ENCODE measurements around the gene COG1.
A peak's percentile ranks its signal among the peaks of the same experiment; 100 is the strongest.

The COG1 gene

DNA sequence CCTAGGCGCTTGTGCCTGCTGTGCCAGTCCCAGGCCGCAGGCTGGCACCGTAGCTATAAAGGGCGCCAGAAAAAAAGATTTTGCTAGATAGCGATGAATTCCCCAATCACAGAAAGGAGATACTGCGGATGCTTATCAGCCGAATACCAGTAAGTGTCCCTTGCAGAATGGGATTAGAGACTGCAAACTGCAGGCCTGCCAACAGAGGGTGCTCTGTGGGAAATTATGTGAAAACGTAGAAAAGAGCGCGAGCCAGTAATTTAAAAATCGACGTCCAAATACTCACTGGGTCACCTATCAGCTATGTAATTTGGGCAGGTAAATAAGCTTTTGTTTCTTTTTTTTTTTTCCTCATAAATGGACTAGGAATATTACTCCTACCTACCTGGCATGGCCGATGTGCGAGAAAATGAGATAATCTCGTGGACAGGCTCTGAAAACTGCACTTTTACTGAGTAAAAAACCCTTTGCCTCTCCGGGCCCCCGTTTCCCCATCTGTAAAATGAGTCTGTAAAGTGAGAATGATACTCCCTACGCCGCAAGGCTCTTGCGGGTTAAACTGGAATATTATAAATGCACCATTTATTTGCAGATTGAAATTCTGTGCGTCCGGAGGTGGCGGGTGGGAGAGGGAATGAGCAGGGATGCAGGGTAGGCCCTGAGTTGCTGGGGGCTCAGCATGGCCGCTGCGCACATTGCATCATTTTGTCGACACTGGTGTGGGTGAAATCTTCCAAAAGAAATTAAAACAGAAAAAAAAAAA, 1.2 kb upstream of the COG1 start:
- Histone ChIP-seq H3K4me1 (ENCODE audit: insufficient read depth, low read length, severe bottlenecking) (peaks cover 33% of the 10 kb centered on the region), H3K36me3 (ENCODE audit: insufficient read depth, low read length) (peaks cover 4% of the 10 kb centered on the region; the same call in 1 of the 2 replicates), H3K79me2 (ENCODE audit: insufficient read depth, low read length) (no peaks in the 10 kb centered on the region), H3K9ac (ENCODE audit: low read length) (peak overlapping the region; percentile 87), H2AFZ (ENCODE audit: low read length) (no peak overlapping the region), H3K27ac (ENCODE audit: low read depth, low read length, poor library complexity, severe bottlenecking) (peak overlapping the region; percentile 85), H3K9me3 (ENCODE audit: low read length) (no peaks in the 10 kb centered on the region), H4K20me1 (ENCODE audit: insufficient read depth, low read length) (no peaks in the 10 kb centered on the region), H3F3A (ENCODE audit: insufficient read depth, low read length) (no peaks in the 10 kb centered on the region), H3K4me3 (ENCODE audit: low read depth, low read length, poor library complexity, severe bottlenecking) (peak overlapping the region; percentile 99), H3K9me2 (ENCODE audit: low read depth, low read length) (no peaks in the 10 kb centered on the region), H3K27me3 (ENCODE audit: insufficient read depth, low read length) (no peaks in the 10 kb centered on the region), H3K4me2 (ENCODE audit: low read length) (peak overlapping the region; percentile 94)
- TF ChIP-seq EZH2 (IDR thresholded peaks at IDR 0.05; ENCODE audit: borderline replicate concordance, low read length) (no peak), CTCF (IDR thresholded peaks at IDR 0.05; ENCODE audit: low read length) (peak; percentile 87)

- Histone ChIP-seq H3K4me1 (ENCODE audit: insufficient read depth, low read length, severe bottlenecking) (peaks cover 33% of the 10 kb centered on the region), H3K4me3 (ENCODE audit: low read depth, low read length, poor library complexity, severe bottlenecking) (peak overlapping the region; percentile 99), H3K9me3 (ENCODE audit: low read length) (no peaks in the 10 kb centered on the region), H3K79me2 (ENCODE audit: insufficient read depth, low read length) (no peaks in the 10 kb centered on the region), H3K9ac (ENCODE audit: low read length) (peak overlapping the region; percentile 87), H3K27ac (ENCODE audit: low read depth, low read length, poor library complexity, severe bottlenecking) (peak overlapping the region; percentile 85), H3K36me3 (ENCODE audit: insufficient read depth, low read length) (peaks cover 11% of the 10 kb centered on the region), H3K9me2 (ENCODE audit: low read depth, low read length) (no peaks in the 10 kb centered on the region), H3K27me3 (ENCODE audit: insufficient read depth, low read length) (no peaks in the 10 kb centered on the region), H2AFZ (ENCODE audit: low read length) (no peak overlapping the region), H3K4me2 (ENCODE audit: low read length) (peak overlapping the region; percentile 94), H4K20me1 (ENCODE audit: insufficient read depth, low read length) (no peaks in the 10 kb centered on the region), H3F3A (ENCODE audit: insufficient read depth, low read length) (no peaks in the 10 kb centered on the region)
- TF ChIP-seq EZH2 (IDR thresholded peaks at IDR 0.05; ENCODE audit: borderline replicate concordance, low read length) (no peak), CTCF (IDR thresholded peaks at IDR 0.05; ENCODE audit: low read length) (no peak)
Observed at GRCh38 chr17:73192206-73192893, 505 bp upstream of the COG1 start.

DNA sequence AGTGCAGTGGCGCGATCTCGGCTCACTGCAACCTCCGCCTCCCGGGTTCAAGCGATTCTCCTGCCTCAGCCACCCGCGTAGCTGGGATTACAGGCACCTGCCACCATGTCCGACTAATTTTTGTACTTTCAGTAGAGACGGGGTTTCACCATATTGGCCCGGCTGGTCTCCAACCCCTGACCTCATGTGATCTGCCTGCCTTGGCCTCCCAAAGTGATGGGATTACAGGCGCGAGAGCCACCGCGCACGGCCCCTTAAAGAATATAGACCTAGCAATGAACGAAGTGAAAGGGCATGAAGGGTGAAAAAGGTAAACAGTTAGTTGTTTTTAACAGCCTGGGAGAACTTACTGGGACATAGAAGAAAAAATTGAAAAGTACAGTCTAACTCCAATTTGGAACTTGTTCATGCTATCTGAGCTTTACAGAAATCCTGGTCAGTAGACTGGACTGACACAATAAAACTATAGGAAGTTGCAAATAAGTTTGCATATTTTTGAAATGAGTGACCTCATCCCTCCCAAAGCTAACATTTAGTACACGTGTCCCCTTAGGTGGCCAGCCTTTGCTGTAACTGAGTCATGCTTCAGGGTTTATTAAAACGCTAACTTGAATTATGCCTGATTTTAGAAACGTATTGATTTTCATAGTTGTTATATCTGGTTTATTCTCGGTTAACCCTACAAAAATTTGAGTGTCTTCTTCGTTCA, 1.8 kb downstream of the COG1 start:
- no peak overlapping the region for H3K27ac ChIP-seq (ENCODE audit: low read depth, low read length, poor library complexity, severe bottlenecking)
- H3K79me2 ChIP-seq (ENCODE audit: insufficient read depth, low read length): no peaks in the 10 kb centered on the region
- H3K4me3 ChIP-seq (ENCODE audit: low read depth, low read length, poor library complexity, severe bottlenecking): peak overlapping the region; percentile 46
- H3K9me3 ChIP-seq (ENCODE audit: low read length): no peaks in the 10 kb centered on the region
- H3K4me1 ChIP-seq (ENCODE audit: insufficient read depth, low read length, severe bottlenecking): peaks cover 33% of the 10 kb centered on the region
- H3K9ac ChIP-seq (ENCODE audit: low read length): no peak overlapping the region
- peaks cover 34% of the 10 kb centered on the region for H3K36me3 ChIP-seq (ENCODE audit: insufficient read depth, low read length)
- H3F3A ChIP-seq (ENCODE audit: insufficient read depth, low read length): no peaks in the 10 kb centered on the region
- TF ChIP-seq CTCF (IDR thresholded peaks at IDR 0.05; ENCODE audit: low read length) (no peak), EZH2 (IDR thresholded peaks at IDR 0.05; ENCODE audit: borderline replicate concordance, low read length) (no peak)
- H4K20me1 ChIP-seq (ENCODE audit: insufficient read depth, low read length): no peaks in the 10 kb centered on the region
- H3K9me2 ChIP-seq (ENCODE audit: low read depth, low read length): no peaks in the 10 kb centered on the region
- H3K4me2 ChIP-seq (ENCODE audit: low read length): peak overlapping the region; percentile 56
- H2AFZ ChIP-seq (ENCODE audit: low read length): no peak overlapping the region
- no peaks in the 10 kb centered on the region for H3K27me3 ChIP-seq (ENCODE audit: insufficient read depth, low read length)

Data from OCI-LY1 (cell line).